ENCODE results near the gene CSK. TPM values are rescaled to one million over a fixed set of nuclear protein-coding genes. Genes with fewer than 3 reads are reported as not detected.

CSK gene
- total and polyA plus RNA-seq, 2 of the 8 experiments (the other 6 are each of a cell fraction or from before 2014, with no cell fraction given), result 13.7 to 50.2 TPM

DNA sequence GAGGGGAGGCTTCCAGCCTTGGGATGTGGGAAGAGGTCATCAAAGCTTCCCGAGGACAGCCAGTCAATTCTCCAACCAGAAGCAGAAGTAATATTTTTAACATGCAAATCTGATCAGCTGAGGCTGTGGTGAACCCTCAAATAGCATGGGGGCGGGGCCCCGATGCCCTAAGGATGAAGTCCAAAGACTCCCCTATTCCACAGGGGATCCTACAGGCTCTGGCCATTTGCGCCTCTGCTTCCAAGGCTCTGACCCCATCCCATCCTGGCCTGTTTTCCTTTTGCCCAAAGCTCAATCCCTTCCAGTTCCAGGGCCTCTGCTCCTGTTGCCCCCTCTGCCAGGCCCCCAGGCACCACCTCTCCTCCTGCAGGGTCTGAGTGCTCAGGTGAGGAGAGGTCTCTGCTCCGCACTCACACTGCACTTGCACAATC is 6.7 kb upstream of the CSK start (continued):
- TF ChIP-seq, protein P1, sequence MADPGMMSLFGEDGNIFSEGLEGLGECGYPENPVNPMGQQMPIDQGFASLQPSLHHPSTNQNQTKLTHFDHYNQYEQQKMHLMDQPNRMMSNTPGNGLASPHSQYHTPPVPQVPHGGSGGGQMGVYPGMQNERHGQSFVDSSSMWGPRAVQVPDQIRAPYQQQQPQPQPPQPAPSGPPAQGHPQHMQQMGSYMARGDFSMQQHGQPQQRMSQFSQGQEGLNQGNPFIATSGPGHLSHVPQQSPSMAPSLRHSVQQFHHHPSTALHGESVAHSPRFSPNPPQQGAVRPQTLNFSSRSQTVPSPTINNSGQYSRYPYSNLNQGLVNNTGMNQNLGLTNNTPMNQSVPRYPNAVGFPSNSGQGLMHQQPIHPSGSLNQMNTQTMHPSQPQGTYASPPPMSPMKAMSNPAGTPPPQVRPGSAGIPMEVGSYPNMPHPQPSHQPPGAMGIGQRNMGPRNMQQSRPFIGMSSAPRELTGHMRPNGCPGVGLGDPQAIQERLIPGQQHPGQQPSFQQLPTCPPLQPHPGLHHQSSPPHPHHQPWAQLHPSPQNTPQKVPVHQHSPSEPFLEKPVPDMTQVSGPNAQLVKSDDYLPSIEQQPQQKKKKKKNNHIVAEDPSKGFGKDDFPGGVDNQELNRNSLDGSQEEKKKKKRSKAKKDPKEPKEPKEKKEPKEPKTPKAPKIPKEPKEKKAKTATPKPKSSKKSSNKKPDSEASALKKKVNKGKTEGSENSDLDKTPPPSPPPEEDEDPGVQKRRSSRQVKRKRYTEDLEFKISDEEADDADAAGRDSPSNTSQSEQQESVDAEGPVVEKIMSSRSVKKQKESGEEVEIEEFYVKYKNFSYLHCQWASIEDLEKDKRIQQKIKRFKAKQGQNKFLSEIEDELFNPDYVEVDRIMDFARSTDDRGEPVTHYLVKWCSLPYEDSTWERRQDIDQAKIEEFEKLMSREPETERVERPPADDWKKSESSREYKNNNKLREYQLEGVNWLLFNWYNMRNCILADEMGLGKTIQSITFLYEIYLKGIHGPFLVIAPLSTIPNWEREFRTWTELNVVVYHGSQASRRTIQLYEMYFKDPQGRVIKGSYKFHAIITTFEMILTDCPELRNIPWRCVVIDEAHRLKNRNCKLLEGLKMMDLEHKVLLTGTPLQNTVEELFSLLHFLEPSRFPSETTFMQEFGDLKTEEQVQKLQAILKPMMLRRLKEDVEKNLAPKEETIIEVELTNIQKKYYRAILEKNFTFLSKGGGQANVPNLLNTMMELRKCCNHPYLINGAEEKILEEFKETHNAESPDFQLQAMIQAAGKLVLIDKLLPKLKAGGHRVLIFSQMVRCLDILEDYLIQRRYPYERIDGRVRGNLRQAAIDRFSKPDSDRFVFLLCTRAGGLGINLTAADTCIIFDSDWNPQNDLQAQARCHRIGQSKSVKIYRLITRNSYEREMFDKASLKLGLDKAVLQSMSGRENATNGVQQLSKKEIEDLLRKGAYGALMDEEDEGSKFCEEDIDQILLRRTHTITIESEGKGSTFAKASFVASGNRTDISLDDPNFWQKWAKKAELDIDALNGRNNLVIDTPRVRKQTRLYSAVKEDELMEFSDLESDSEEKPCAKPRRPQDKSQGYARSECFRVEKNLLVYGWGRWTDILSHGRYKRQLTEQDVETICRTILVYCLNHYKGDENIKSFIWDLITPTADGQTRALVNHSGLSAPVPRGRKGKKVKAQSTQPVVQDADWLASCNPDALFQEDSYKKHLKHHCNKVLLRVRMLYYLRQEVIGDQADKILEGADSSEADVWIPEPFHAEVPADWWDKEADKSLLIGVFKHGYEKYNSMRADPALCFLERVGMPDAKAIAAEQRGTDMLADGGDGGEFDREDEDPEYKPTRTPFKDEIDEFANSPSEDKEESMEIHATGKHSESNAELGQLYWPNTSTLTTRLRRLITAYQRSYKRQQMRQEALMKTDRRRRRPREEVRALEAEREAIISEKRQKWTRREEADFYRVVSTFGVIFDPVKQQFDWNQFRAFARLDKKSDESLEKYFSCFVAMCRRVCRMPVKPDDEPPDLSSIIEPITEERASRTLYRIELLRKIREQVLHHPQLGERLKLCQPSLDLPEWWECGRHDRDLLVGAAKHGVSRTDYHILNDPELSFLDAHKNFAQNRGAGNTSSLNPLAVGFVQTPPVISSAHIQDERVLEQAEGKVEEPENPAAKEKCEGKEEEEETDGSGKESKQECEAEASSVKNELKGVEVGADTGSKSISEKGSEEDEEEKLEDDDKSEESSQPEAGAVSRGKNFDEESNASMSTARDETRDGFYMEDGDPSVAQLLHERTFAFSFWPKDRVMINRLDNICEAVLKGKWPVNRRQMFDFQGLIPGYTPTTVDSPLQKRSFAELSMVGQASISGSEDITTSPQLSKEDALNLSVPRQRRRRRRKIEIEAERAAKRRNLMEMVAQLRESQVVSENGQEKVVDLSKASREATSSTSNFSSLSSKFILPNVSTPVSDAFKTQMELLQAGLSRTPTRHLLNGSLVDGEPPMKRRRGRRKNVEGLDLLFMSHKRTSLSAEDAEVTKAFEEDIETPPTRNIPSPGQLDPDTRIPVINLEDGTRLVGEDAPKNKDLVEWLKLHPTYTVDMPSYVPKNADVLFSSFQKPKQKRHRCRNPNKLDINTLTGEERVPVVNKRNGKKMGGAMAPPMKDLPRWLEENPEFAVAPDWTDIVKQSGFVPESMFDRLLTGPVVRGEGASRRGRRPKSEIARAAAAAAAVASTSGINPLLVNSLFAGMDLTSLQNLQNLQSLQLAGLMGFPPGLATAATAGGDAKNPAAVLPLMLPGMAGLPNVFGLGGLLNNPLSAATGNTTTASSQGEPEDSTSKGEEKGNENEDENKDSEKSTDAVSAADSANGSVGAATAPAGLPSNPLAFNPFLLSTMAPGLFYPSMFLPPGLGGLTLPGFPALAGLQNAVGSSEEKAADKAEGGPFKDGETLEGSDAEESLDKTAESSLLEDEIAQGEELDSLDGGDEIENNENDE (IDR thresholded peaks at IDR 0.05; ENCODE audit: insufficient replicate concordance, low read length), result no peak
